Gastrocnemius medialis (tissue), 4 donors: ENCODE results near the gene PCDHGA11. TPM values are rescaled to one million over a fixed set of nuclear protein-coding genes. Genes with fewer than 3 reads are reported as not detected.

Experiments
- ATAC-seq, 2 donors: fragments of 150-250 bp; one replicate each; pipeline ENCODE4 v1.9.1; 2016
- DNase-seq, 2 donors: peaks; one replicate each; pipeline ENCODE4 v3.0.0-alpha.2; 2019
- H3K27ac ChIP-seq, 4 donors: fragments of 200-600 bp; sonication (generic); 1 replicate in 1 of 4; 2 replicates in 3 of 4; pipeline ENCODE4 v1.5.1; 2016 to 2018; ENCODE audit warnings: mild to moderate bottlenecking in 2 of 4, moderate library complexity in 1 of 4
- H3K27me3 ChIP-seq, 3 donors: fragments of 200-600 bp; sonication (generic) in 2 of 3; 1 replicate in 1 of 3; 2 replicates in 2 of 3; pipeline versions ENCODE4 v1.5.1 to v1.6.0; 2016 to 2019; ENCODE audit warnings: mild to moderate bottlenecking in 1 of 3, moderate library complexity in 1 of 3
- H3K36me3 ChIP-seq, 2 donors: fragments of 200-600 bp; sonication (generic) in 1 of 2; one replicate each; pipeline ENCODE4 v1.5.1; 2017 to 2018
- H3K4me1 ChIP-seq, 2 donors: fragments of 200-600 bp; sonication (generic) in 1 of 2; one replicate each; pipeline ENCODE4 v1.5.1; 2016 to 2017; ENCODE audit warnings: mild to moderate bottlenecking in 2 of 2
- H3K4me3 ChIP-seq, 4 donors: fragments of 200-600 bp; sonication (generic) in 3 of 4; 1 replicate in 1 of 4; 2 replicates in 3 of 4; pipeline ENCODE4 v1.5.1; 2016 to 2019; ENCODE audit warnings: mild to moderate bottlenecking in 2 of 4
- H3K9me3 ChIP-seq, 3 donors: fragments of 200-600 bp; sonication (generic) in 2 of 3; 1 replicate in 1 of 3; 2 replicates in 2 of 3; pipeline ENCODE4 v1.5.1; 2016 to 2019
- POLR2A ChIP-seq, 2 donors: fragments of 450-650 bp; IDR thresholded peaks; one replicate each; pipeline ENCODE4 v1.6.1; 2017; ENCODE audit warnings: antibody characterized with exemption in 2 of 2, mild to moderate bottlenecking in 2 of 2, moderate library complexity in 2 of 2
- in situ Hi-C, 4 donors: fragments of 200-750 bp; cut with MboI; loops; one replicate each; pipeline versions ENCODE4 v1.15.0 to v1.8.0; 2017; ENCODE audit warnings: low sequenced_read_pairs in 4 of 4
- intact Hi-C: fragments of 100-400 bp; cut with DNase I; formaldehyde crosslinking; loops from one replicate; pipeline ENCODE4 v1.15.1; 2023; ENCODE audit warnings: low total_unique reads
- total RNA-seq, 4 donors: library from RNA; depleted of rRNA; stranded (reverse); fragments of >200 nt; gene quantifications; one replicate each; pipeline versions ENCODE4 v1.1.0 to v1.2.3, GENCODE V29; 2016
- TF ChIP-seq, protein P1 (sequence below), 5 experiments: fragments of 450-650 bp in 3 of 5; fragments of 200-600 bp in 2 of 5; sonication (generic) in 2 of 5; IDR thresholded peaks in 4 of 5; conservative IDR thresholded peaks in 1 of 5; 1 replicate in 4 of 5; 2 replicates in 1 of 5; pipeline ENCODE4 v1.5.1; 2016 to 2019; ENCODE audit warnings: antibody characterized with exemption in 5 of 5, mild to moderate bottlenecking in 3 of 5, moderate library complexity in 3 of 5

Gene PCDHGA11
- total RNA-seq, 4 donors from 2014 or later = 1.2 to 3.3 (median 1.3) TPM

DNA sequence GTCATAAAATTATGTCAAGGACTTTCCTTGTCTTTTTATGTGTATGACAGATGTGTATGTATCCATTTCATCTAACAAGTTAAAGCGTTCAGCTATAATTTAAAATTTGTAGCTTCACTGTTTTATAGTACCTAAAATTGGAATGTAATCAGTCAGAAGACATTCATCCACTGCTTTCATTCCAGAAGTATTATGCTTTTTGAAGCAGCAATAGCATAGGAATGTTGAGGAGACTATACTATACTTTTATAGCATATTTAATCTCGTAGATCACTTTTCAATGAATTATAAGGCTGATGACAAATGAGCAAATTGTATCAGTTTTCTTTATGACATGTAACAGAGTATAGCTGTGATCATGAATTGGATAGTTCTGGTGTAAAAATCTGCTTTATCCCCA, 16.4 kb downstream of the PCDHGA11 start:
- in situ Hi-C loops (no loop called here), intact Hi-C loops (no loop called here)
- DNase-seq = no peak

DNA sequence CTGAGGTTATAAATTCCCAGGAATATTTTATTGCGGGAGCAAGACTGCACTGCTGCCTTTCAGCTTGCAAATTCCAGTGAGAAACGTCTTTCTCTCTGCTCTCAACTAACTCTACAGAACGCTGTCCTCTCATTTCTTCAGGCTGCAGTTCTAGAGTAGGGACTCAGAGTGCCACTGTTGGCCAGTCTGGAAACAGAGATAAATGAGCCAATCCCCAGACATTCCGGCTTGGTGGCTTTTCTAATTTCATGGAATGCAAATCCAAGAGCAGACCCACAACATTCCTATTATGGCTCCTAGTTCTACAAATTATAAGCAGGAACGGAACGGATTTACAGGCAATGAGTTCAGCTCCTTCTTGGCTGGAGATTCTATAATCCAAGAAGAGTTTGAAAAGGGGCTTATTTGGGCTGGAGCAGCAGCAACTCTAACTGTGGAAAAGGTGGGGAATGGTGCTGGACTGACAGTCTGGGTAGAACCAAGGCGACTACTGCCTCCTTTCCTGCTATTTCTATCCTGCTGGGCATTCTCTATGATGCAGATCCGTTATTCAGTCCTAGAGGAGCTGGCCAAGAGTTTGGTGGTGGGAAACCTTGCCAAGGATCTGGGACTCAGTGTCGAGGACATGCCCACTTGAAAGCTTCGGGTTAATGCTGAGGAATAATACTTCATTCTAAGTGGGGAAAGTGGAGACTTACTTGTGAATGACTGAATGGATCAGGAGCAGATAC, 18.7 kb downstream of the PCDHGA11 start:
- Histone ChIP-seq H3K36me3 (no peaks in the 10 kb centered on the region), H3K27ac (no peak overlapping the region), H3K9me3 (no peaks in the 10 kb centered on the region), H3K4me3 (no peak overlapping the region), H3K27me3 (no peaks in the 10 kb centered on the region), H3K4me1 (no peaks in the 10 kb centered on the region)
- DNase-seq = no peak
- no peak for TF ChIP-seq POLR2A (IDR thresholded peaks at IDR 0.05)
- TF ChIP-seq, protein P1, sequence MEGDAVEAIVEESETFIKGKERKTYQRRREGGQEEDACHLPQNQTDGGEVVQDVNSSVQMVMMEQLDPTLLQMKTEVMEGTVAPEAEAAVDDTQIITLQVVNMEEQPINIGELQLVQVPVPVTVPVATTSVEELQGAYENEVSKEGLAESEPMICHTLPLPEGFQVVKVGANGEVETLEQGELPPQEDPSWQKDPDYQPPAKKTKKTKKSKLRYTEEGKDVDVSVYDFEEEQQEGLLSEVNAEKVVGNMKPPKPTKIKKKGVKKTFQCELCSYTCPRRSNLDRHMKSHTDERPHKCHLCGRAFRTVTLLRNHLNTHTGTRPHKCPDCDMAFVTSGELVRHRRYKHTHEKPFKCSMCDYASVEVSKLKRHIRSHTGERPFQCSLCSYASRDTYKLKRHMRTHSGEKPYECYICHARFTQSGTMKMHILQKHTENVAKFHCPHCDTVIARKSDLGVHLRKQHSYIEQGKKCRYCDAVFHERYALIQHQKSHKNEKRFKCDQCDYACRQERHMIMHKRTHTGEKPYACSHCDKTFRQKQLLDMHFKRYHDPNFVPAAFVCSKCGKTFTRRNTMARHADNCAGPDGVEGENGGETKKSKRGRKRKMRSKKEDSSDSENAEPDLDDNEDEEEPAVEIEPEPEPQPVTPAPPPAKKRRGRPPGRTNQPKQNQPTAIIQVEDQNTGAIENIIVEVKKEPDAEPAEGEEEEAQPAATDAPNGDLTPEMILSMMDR (IDR thresholded peaks at IDR 0.05 in 4 of 5, conservative IDR thresholded peaks at IDR 0.05 in 1 of 5) = no peak
- in situ Hi-C loops = no loop called here
- no peak for ATAC-seq
- intact Hi-C loops = no loop called here

More for the DNA sequence above, 16.4 kb downstream of the PCDHGA11 start:
- H3K4me3 ChIP-seq = no peak overlapping the region
- no peak overlapping the region for H3K27ac ChIP-seq
- H3K9me3 ChIP-seq = no peaks in the 10 kb centered on the region
- TF ChIP-seq POLR2A (IDR thresholded peaks at IDR 0.05) = no peak
- TF ChIP-seq, protein P1 (IDR thresholded peaks at IDR 0.05 in 4 of 5, conservative IDR thresholded peaks at IDR 0.05 in 1 of 5) = no peak
- ATAC-seq = no peak
- H3K27me3 ChIP-seq = no peaks in the 10 kb centered on the region
- H3K36me3 ChIP-seq = no peaks in the 10 kb centered on the region
- H3K4me1 ChIP-seq = no peaks in the 10 kb centered on the region

- no peaks in the 10 kb centered on the region for H3K36me3 ChIP-seq
- DNase-seq = no peak
- ATAC-seq = no peak
- H3K27ac ChIP-seq = no peak overlapping the region
- no peak for TF ChIP-seq POLR2A (IDR thresholded peaks at IDR 0.05)
- TF ChIP-seq, protein P1 (IDR thresholded peaks at IDR 0.05 in 4 of 5, conservative IDR thresholded peaks at IDR 0.05 in 1 of 5) = no peak
- no peaks in the 10 kb centered on the region for H3K27me3 ChIP-seq
- intact Hi-C loops (no loop called here), in situ Hi-C loops (no loop called here)
- H3K9me3 ChIP-seq = no peaks in the 10 kb centered on the region
- no peaks in the 10 kb centered on the region for H3K4me1 ChIP-seq
- no peak overlapping the region for H3K4me3 ChIP-seq
These were observed 19.5 kb downstream of the PCDHGA11 start for GRCh38 chr5:141440341-141440740.

DNA sequence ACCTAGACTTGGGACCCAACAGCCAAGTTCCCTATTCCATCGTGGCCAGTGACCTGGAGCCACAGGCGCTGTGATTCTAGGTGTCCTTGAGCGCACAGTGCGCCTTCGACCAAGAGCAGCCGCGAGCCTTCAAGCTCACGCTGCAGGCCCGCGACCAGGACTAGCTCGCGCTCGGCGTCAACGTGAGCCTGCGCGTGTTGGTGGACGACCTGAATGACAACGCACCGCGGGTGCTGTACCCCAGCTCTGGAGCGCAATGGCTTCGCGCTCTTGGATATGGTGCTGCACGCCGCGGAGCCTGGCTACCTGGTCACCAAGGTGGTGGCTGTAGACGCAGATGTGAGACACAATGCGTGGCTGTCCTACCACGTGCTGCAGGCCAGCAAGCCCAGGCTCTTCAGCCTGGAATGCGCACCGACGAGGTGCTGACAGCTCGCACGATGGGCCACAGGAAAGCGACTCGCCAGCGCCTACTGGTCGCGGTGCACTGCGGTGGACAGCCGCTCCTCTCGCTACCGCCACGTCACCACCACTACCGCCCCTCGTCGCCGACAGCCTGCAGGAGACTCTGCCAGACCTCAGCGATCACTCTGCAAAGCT, 20.8 kb downstream of the PCDHGA11 start:
- Histone ChIP-seq H3K36me3 (no peaks in the 10 kb centered on the region), H3K27me3 (no peaks in the 10 kb centered on the region), H3K27ac (no peak overlapping the region), H3K9me3 (no peaks in the 10 kb centered on the region), H3K4me1 (peaks cover 0 to 4% of the 10 kb centered on the region in 2 donors), H3K4me3 (no peak overlapping the region)
- intact Hi-C loops (no loop called here), in situ Hi-C loops (no loop called here)
- ATAC-seq = no peak
- no peak for TF ChIP-seq POLR2A (IDR thresholded peaks at IDR 0.05)
- TF ChIP-seq, protein P1 (IDR thresholded peaks at IDR 0.05 in 4 of 5, conservative IDR thresholded peaks at IDR 0.05 in 1 of 5) = no peak
- no peak for DNase-seq
